Progenitor cell of endocrine pancreas (in vitro differentiated cells): ENCODE results near the gene INTS1. TPM values are rescaled to one million over a fixed set of nuclear protein-coding genes. Genes with fewer than 3 reads are reported as not detected.
A peak's percentile ranks its signal among the peaks of the same experiment; 100 is the strongest.

Experiments used
- DNase-seq: peaks from one replicate; pipeline ENCODE4 v3.0.0; 2021; ENCODE audit warnings: low spot score; ENCODE audit not compliant: unreplicated experiment
- H3K27ac Mint-ChIP-seq: 2 replicates; pipeline ENCODE4 v1.8.0; 2021; ENCODE audit warnings: mild to moderate bottlenecking, moderate library complexity, mixed read lengths
- H3K27me3 Mint-ChIP-seq: 2 replicates; pipeline ENCODE4 v1.8.0; 2021; ENCODE audit warnings: mixed read lengths
- H3K36me3 Mint-ChIP-seq: 2 replicates; pipeline ENCODE4 v1.8.0; 2022; ENCODE audit warnings: mixed read lengths; ENCODE audit not compliant: insufficient read depth
- H3K4me1 Mint-ChIP-seq: 2 replicates; pipeline ENCODE4 v1.8.0; 2021; ENCODE audit warnings: low read depth, mixed read lengths
- H3K4me3 Mint-ChIP-seq: 2 replicates; pipeline ENCODE4 v1.8.0; 2021; ENCODE audit warnings: low read depth, mild to moderate bottlenecking, moderate library complexity, mixed read lengths
- H3K9me3 Mint-ChIP-seq: 2 replicates; pipeline ENCODE4 v1.8.0; 2021; ENCODE audit warnings: low read depth, mixed read lengths
- CTCF ChIP-seq: fragments of 200-600 bp; sonication (generic); IDR thresholded peaks from one replicate; pipeline ENCODE4 v1.5.0; 2021; ENCODE audit warnings: antibody characterized with exemption, mild to moderate bottlenecking; ENCODE audit not compliant: unreplicated experiment
- total RNA-seq: library from RNA; stranded (reverse); gene quantifications from 2 replicates; pipeline ENCODE4 v1.2.1, GENCODE V29; 2021

INTS1 gene
- total RNA-seq, 1 donor from 2014 or later: 145 TPM

GRCh38 chr7:1537535-1538412 is 33.6 kb upstream of the INTS1 start:
- H3K4me3 Mint-ChIP-seq: peak overlapping the region; percentile 51
- no peaks in the 10 kb centered on the region for H3K9me3 Mint-ChIP-seq
- peaks cover 1% of the 10 kb centered on the region for H3K36me3 Mint-ChIP-seq

GRCh38 chr7:1536743-1537534 is 32.8 kb upstream of the INTS1 start:
- Mint-ChIP-seq H3K27ac (peak overlapping the region; percentile 98), H3K27me3 (no peaks in the 10 kb centered on the region), H3K4me3 (peak overlapping the region; percentile 40), H3K9me3 (no peaks in the 10 kb centered on the region), H3K36me3 (peaks cover 1% of the 10 kb centered on the region), H3K4me1 (peaks cover 30% of the 10 kb centered on the region)
- peak; percentile 81 for DNase-seq
- TF ChIP-seq CTCF: no peak

More at GRCh38 chr7:1537535-1538412, 33.6 kb upstream of the INTS1 start:
- Mint-ChIP-seq H3K27me3 (no peaks in the 10 kb centered on the region), H3K4me1 (peaks cover 22% of the 10 kb centered on the region), H3K27ac (peak overlapping the region; percentile 98)
- DNase-seq: peak; percentile 62
- TF ChIP-seq CTCF: no peak

DNA sequence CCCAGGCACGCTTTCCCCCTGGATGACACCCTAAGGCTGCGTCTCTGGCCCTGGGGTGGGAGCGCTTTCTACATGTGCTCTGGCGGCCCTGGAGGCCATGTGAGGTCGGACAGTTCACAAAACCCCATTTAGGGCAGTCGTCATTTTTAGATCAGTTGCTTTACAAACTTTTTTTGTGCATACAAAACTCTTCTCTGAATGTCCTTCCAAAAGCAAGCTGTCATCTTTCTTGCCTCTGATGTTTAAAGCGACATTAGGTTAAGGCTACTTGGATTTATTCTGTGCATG is 32.2 kb upstream of the INTS1 start:
- no peak for DNase-seq
- Mint-ChIP-seq H3K9me3 (no peaks in the 10 kb centered on the region), H3K27ac (peak overlapping the region; percentile 98), H3K4me3 (peak overlapping the region; percentile 7), H3K27me3 (no peaks in the 10 kb centered on the region), H3K36me3 (peaks cover 1% of the 10 kb centered on the region), H3K4me1 (peaks cover 34% of the 10 kb centered on the region)
- TF ChIP-seq CTCF: no peak

DNA sequence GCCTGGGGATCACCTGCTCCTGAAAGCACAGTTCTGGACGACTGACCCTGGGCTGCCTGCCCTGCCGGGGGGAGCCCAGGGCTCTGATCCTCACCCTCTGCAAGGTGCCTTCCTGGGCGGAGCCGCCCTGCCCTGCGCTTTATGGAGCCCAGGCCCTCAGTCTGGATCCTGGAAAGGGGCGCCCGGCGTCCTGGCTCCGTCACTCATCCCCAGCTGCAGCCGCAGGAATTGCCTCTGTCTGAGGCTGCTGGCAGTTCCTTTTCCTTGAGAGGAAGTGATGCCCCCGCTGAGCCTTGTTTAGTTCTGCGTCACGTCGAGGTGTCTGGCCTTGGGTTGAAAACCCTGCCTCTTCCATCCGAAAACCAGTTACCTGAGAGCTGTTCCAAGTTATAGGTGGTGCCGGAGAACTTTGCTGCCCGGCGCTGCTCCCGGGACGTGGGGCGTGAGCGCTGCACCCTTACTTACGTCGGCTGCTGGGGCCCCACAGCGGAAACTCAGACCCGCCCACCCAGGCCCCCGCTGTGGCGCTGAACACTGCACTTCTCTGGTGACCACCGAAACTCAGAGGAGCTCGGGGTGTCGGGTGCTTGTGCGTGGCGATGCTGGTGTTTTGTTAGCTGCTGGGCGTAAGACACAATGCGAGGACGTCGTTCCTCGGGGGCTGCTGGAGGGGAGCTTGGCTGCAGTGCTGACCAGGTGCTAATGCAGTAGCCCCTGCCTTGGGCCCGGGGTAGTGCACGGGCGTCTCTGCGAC is 31.7 kb upstream of the INTS1 start:
- Mint-ChIP-seq H3K4me1 (peaks cover 34% of the 10 kb centered on the region), H3K27ac (peak overlapping the region; percentile 98), H3K9me3 (no peaks in the 10 kb centered on the region), H3K27me3 (no peaks in the 10 kb centered on the region), H3K36me3 (peaks cover 1% of the 10 kb centered on the region), H3K4me3 (no peak overlapping the region)
- no peak for DNase-seq
- no peak for TF ChIP-seq CTCF

DNA sequence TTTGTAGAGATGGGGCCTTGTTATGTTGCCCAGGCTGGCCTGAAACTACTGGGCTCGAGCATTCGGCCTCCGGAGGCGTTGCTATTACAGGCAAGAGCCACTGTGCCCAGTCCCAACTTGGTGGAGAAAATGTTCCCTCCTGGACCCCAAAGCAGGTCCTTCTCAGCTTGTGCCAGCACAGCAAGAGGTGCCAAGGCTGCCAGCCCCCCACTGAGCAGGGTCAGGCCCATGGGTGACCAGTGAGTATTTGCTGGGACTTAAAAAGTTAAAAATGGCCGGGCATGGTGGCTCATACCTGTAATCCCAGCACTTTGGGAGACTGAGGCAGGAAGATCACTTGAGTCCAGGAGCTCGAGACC is 30.9 kb upstream of the INTS1 start:
- no peak for TF ChIP-seq CTCF
- no peak for DNase-seq
- Mint-ChIP-seq H3K4me3 (no peak overlapping the region), H3K36me3 (peaks cover 1% of the 10 kb centered on the region), H3K27ac (no peak overlapping the region), H3K4me1 (peaks cover 34% of the 10 kb centered on the region), H3K9me3 (no peaks in the 10 kb centered on the region), H3K27me3 (no peaks in the 10 kb centered on the region)
